Stimulated activated CD4-positive, alpha-beta T cell treated with anti-CD3 and anti-CD28 coated beads, Interleukin-2, amount 100 ng/mL, for 4 hours (primary cell): ENCODE results near the gene ACAA2.

Experiments used
- DNase-seq: peaks from one replicate; pipeline ENCODE4 v3.0.0-alpha.2; 2020; ENCODE audit warnings: low read depth

The ACAA2 gene

GRCh38 chr18:49767111-49768050 lies 46.0 kb downstream of the ACAA2 start:
- no peak for DNase-seq

GRCh38 chr18:49766646-49767045 lies 46.7 kb downstream of the ACAA2 start:
- DNase-seq: no peak

DNA sequence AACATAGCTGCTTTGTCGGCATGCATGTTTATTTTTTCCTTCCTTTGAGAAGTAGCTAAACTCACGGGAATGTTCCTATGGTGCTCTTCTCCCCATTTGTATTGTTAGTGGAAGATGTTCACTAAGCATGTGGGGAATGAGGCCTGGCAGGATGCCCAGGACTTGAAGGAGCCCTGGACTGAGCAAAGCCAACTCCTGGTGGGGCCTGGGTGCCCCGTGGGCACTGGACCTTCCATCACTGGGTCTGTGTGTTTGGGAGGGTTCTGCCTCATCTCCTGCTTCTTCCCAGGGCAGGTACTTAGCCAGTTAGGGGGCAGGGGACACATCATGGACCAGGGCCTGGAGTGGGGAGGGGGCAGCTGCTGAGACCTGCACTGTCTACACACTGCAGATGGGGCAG lies 49.3 kb downstream of the ACAA2 start:
- no peak for DNase-seq

DNA sequence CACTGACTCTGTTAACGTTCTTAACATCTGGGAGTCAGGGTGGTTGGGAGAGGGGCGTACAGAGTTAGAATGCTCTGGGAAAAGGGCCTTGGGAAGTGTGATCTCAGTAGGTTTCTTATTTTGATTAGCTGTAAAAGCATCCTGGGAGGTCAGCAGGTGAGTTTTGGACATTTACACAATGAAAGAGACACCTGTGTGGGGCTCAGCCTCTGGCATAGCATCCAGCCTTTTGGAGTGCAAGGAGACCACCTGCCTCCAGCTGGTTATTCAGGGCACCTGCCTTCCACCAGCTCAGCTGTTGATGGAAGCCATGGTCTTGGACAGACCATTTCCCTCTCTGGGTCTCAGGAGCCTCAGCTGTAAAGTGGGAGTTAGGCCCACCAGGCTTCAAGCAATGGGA lies 49.7 kb downstream of the ACAA2 start:
- DNase-seq: no peak

DNA sequence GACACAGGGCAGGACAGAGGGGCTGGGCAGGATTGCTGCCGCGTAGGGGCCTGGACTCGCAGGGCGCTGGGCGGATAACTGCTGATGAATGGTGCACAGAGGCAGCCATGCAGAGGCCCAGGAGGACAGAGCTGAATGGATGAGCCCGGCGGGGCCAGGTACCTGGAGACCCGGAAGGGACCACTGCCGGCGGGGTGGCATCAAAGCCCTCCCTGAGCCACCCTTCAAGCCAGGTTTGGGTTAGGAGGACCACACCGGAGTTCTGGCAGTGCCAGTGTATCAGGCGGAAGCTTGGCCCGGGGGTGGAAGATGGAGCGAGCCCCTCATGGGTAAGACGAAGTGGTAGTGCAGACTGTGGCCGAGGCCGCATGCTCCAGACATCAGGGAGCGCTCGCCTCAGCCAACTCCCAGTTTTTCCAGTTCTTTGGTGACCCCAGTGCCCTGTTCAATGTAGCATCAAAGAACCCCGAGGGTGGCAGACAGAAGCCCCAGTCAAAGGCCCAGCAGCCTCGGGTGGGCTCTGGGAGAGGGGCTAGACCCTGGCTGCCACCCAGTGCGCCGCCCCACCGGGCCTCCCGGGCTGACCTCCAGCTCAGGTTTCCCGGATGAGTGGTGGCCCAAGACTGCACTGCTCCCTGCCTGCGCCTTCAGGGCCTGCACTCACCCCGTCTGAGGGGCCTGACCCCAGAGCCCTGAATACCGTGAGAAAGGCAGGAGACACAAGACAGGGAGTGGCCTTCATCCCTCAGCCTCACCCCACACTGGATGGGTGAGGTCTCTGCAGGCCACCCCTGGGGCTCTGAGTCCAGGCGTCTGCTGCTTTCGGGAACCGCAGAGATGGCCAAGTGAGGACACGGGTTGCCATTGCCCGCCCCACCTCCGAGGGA lies 50.9 kb downstream of the ACAA2 start:
- DNase-seq: no peak

- DNase-seq: no peak
Measured at GRCh38 chr18:49761771-49762170, 51.6 kb downstream of the ACAA2 start.

DNA sequence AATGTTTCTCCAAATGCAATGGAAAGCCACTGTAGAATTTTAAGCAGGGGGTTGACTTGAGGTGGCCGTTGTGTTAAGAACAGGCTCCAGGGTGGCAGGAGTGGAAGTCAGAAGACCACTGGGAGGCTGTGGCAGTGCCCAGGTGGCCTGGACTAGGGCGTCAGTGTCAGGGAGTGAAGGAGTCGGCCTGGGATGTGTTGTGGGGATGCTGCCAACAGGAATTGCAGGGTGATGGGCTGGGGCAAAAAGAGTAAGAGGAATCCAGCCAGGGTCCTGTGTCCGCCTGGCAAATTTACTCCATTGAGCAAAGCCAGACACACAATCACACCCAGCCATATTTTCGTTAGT lies 55.1 kb downstream of the ACAA2 start:
- DNase-seq: no peak

- DNase-seq: no peak
Measured at GRCh38 chr18:49757513-49758262, 55.6 kb downstream of the ACAA2 start.

GRCh38 chr18:49756671-49757362 lies 56.5 kb downstream of the ACAA2 start:
- DNase-seq: no peak

- DNase-seq: no peak
Measured at GRCh38 chr18:49756135-49756534, 57.2 kb downstream of the ACAA2 start.

GRCh38 chr18:49755489-49755888 lies 57.8 kb downstream of the ACAA2 start:
- no peak for DNase-seq

GRCh38 chr18:49754866-49755265 lies 58.5 kb downstream of the ACAA2 start:
- DNase-seq: no peak

DNA sequence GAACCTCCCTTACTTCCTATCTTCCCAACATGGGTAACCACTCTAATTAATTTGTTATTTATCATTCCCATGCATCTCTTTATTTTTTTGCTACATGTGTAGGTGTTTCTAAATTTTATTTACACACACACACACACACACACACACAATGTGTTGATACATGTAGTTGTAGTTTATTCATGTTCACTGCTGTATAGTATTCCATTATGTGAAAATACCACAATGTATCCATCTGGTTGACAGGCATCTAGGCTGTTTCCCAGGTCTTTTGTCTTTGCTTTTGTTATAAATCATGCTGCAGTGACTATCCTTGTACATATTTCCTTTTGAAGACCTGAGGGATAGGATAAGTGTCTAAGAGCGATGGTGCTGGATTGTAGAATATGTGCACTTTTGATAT lies 59.7 kb downstream of the ACAA2 start:
- no peak for DNase-seq

DNA sequence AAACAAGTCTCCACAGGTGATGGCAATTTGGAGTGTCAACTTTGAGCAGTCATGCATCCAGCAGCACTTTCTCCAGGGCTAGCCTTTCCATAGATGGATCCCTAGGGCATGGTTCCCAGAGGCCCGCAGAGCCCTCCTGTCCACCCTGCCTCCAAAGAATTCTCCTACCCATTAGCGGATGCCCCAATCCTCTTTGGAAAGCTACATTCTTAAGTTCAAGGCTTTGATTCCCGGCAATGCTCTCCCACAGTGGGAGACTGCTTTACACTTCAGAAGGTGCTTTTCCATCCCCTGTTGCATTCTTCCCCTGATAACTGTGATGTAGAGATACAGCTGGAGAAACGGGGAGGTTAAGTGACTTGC lies 61.3 kb downstream of the ACAA2 start:
- DNase-seq: no peak

DNA sequence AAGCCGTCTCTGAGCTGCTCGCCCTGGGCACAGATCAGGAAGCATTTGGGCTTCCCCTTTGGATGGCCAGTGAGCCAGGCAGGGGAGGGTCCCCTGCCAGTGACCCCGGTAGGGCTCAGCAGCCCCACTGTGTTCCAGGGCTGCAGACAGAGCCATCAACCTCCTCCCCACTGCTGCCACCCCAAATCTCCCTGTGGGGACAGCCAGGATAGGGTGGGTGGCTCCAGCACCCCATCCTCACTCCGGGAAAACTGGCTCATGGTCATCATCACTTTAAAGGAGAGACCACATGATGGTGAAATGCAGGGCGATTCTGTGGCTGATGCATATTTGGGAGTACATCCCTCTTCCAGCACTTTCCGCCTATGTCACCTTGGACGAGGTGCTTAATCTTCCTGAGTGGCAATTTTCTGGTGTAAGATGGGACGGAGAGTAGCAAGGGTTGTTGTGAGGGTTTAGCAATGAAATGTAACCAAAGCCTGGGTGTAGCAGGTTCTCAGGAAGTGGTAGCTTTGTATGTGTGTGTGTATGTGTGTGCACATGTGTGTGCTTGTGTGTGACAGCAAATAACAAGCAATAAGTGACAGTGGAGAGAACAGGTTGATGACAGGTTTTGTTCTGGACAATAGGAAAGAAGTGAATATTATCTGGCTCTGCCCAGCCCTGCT lies 61.8 kb downstream of the ACAA2 start:
- DNase-seq: no peak

DNA sequence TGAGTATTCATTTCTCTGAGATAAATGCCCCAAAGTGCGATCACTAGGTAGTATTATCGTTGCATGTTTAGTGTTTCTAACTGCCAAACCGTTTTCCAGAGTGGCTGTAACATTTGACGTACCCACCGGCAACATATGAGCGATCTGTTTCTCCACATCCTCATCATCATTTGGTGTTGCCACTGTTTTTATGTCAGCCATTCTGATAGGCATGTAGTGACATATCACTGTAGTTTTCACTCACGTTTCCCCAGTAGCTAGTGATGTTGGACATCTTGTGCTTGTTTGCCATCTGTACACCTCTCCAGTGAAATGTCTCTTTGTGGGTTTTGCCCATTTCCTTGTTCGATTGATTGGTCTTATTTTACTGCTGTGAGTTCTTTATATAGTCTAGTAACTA lies 63.8 kb downstream of the ACAA2 start:
- DNase-seq: no peak

GRCh38 chr18:49747876-49748275 lies 65.5 kb downstream of the ACAA2 start:
- no peak for DNase-seq

DNA sequence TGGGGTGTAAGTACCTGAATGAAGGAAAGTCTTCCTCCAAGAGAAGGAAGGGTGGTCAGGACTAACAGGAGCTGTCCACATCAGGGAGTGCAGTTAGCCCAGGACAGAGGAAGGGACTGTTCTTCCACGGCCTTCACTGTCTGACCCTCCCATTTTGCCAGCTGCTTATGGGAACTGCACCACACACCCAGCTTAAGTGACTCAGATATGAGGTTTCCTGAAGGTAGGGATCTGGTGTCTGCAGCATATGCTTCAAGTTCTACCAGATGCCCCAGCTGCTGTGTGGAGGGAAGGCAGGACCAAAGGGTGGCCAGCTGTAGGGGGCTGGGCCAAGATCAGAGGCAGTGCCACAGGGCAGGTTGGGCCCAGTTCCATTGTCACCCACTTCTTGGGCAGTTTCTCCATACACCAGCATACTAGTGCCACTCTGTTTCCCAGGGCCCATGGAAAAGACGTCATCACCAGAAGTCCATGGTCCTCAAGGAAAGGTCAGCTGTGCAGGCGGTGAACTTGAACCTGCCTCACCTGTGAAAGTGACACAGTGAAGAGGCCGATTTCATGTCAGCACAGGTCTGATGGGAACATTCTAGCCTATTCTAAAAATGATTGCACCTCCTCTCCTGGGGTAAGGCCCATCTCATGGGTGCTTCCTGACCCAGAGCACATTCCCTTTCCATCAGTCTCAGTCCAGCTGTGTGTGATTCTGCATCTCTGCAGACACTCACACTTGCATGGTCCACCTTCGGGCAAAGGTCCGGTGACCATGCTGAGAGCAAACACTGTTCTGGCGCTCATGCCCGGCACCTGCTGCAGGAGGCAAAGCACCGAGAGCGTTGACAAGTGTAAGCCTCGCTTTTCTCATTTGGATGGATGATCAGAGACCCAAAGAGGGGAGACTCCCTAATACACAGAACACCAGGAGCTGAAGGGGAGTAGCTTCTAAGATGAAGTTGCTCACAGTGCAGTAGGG lies 68.0 kb downstream of the ACAA2 start:
- DNase-seq: no peak

GRCh38 chr18:49744376-49745008 lies 68.8 kb downstream of the ACAA2 start:
- no peak for DNase-seq
